Measurements from ENCODE around the gene GRB2.
"Not testable (repeated sequence)": the region's sequence is repeated elsewhere in the genome, so short reads cannot be mapped to it uniquely, and the experiment has no call there.

GRB2 gene

DNA sequence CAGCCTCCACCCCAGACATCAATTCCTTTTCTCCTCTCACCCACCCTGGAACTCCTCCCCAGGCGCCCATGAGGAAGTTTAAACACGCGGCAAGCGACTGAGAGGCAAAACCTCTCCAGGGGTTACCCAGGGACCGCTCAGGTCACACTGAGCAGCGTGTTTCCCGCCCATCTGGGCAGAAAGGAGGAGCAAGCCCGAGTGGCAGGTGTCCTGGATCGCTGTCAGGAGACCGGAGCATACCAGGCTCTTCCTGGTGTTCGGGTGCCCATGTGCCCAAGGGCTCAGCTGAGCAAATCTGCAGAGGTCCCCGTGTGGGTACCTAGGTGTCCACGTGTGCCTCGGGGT, 116.7 kb downstream of the GRB2 start:
- peak in 1 of 2 donors; percentile 14 for DNase-seq (ENCODE audit: extremely low read depth in 1 of 2, low read depth in 1 of 2)

DNA sequence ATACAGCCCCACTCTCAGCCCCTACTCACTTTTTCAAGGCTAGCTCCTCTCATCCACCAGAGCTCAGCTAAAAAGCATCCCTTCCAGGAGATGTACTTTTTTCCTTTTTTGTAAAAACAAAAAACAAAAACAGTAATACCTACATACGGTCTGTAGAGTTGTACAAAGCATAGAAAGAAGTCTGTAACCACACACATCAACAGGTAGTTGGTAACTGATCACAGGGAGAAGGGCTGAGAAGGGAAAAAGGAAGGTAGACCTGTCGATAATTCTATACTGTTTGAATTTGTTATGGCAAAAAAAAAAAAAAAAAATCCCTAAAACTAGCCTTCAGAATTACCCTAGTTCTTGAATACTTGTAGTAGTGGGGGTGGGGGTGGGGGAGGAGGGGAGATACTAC, 117.1 kb downstream of the GRB2 start:
- no peak for DNase-seq (ENCODE audit: extremely low read depth in 1 of 2, low read depth in 1 of 2)

DNA sequence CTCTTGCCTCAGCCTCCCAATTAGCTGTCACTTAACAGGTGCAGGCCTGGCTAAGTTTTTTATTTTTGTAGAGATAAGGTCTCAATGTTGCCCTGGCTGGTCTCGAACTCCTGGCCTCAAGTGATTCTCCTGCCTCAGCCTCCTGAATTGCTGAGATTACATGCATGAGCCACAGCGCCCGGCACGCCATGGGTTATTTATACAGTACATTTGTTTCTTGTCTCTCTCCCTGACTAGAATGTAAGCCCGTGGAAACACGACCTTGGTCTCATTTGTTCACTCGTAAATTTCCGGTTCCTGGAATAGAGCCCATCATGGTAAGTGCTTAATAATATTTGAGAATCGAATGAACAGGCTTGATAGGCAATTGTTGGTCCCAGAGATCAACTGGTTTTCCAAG, 118.3 kb downstream of the GRB2 start:
- DNase-seq (ENCODE audit: extremely low read depth in 1 of 2, low read depth in 1 of 2) = no peak

DNA sequence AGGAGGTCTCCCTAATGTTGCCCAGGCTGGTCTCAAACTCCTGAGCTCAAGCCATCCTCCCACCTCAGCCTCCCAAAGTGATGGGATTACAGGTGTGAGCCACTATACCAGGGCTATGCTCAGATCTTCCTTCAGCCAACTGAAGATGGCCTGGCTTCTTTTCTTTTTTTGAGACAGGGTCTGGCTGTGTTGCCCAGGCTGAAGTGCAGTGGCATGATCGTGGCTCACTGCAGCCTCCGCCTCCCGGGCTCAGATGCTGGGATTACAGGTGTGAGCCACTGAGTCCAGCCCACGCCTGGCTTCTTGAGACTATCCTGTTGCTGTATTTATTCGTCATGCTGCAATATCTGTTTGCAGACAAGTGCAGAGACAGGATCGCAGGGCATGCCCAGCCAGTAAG, 120.4 kb downstream of the GRB2 start:
- no peak for DNase-seq (ENCODE audit: extremely low read depth in 1 of 2, low read depth in 1 of 2)

DNA sequence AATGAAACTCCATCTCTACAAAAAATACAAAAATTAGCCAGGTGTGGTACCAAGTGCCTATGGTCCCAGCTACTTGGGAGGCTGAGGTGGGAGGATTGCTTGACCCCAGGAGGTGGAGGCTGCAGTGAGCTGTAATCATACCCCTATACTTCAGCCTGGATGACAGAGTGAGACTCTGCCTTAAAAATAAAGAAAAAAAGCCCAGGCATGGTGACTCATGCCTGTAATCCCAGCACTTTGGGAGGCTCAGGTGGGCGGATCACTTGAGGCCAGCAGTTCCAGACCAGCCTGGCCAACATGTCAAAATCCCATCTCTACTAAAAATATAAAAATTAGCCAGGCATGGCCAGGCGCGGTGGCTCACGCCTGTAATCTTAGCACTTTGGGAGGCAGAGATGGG, 125.3 kb downstream of the GRB2 start:
- not testable (repeated sequence) for DNase-seq (ENCODE audit: extremely low read depth in 1 of 2, low read depth in 1 of 2)

DNA sequence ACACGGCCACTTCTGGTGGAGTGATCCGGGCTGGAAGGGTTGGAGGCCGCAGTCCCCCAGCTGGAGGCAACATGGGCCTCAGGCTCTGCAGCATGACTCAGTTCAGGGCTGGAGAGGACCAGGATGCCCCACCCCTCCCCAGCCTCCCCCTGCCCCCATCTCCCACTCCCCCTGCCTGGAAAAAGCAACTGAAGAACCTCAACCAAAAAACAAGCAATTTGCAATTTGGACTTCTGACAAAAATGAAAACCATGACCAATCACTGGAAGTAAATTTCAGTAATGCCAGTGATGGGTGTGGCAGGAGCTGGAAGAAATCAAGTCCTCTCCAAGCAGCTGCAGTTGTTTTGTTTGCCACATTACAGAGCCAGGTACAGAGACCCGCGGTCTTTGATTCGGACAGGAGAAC, 127.8 kb downstream of the GRB2 start:
- no peak for DNase-seq (ENCODE audit: extremely low read depth in 1 of 2, low read depth in 1 of 2)

DNA sequence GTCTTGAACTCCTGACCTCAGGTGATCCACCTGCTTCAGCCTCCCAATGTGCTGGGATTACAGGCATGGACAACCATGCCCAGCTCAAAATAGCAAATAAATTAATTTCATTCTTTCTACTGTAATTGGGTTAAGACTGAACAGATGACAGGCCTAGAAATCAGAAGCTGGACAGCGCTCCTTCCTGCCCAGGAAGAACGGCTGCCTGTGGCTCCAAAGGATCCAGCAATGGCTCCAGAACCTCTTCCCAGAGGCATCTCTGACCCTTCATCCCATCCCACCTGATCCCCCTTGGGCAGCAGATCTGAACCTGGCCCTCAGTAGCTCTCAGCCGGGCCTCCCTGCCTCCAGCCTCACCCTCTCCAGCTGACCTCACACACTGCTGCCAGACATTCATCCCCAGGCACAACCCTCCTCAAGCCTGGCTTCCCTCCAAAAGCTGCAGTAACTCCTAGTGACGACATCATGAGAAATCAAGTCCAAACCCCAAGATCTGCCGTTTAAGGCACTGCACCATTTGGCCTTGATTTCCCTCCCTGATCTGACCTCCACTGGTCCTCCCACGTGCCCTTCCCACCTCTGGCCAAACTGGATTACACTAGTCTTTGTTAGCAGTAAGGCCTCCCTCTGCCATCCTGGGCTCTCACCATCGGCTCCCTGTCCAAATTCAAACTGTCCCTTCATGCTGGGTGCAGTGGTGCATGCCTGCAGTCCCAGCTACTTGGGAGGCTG, 131.3 kb downstream of the GRB2 start:
- DNase-seq (ENCODE audit: extremely low read depth in 1 of 2, low read depth in 1 of 2) = no peak

DNA sequence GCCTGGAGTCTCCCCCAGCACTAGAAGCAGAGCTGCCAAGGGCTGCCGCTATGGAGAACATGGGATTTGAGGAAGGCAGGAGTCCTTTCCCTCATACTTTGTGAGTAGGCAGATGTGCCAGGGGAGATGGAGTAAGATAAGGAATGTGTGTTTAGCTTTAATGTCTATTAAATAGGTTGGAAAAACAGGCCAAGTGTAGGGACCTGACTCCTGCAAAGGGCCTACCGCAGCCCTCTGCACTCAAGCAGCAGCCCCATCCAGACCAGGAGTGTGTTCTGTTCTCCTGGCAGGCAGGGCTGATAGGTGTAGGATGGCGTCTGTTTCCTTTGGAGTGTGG, 132.7 kb downstream of the GRB2 start:
- no peak for DNase-seq (ENCODE audit: extremely low read depth in 1 of 2, low read depth in 1 of 2)

DNA sequence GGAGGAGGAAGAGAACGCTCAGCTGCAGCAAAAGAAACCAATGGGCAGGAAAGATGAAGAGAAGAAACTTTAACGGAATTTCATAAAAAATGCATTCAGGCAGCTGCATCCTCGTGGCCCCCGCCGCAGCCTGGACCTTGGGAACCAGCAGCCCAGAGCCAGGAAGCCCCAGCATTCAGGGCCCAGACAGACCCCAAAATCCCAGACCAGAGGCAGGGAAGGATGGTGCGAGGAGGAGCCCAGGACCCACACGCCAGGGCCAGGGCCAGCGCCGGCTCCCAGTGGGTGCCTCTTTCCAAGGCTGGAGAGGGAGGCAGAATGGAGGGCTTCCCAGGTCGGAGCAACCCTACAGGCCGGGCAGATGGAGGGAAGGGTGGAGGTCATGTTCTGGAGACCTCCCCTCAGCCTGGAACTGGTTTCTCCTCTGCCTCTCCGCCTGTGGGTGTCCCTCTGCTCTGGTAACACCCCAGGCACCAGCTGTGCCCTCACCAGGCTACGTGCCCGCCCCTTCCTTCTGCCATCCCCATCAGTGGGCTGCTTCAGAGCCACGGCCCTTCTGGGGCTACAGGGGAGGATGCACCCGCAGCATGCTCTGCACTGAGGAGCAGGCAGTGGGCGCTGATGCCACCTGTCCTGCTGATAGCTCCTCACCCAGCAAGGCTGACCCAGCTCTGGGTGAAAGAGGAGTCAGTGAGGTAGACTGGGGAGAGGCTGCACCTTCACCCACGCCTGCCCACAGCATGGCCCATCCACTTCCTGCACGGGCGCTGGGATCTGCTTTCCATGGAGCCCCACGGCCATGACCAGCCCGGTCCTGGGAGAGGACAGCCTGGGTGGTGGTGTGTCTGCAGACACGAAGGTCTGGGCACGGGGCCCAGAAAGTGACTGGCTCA, 133.3 kb downstream of the GRB2 start:
- no peak for DNase-seq (ENCODE audit: extremely low read depth in 1 of 2, low read depth in 1 of 2)

DNA sequence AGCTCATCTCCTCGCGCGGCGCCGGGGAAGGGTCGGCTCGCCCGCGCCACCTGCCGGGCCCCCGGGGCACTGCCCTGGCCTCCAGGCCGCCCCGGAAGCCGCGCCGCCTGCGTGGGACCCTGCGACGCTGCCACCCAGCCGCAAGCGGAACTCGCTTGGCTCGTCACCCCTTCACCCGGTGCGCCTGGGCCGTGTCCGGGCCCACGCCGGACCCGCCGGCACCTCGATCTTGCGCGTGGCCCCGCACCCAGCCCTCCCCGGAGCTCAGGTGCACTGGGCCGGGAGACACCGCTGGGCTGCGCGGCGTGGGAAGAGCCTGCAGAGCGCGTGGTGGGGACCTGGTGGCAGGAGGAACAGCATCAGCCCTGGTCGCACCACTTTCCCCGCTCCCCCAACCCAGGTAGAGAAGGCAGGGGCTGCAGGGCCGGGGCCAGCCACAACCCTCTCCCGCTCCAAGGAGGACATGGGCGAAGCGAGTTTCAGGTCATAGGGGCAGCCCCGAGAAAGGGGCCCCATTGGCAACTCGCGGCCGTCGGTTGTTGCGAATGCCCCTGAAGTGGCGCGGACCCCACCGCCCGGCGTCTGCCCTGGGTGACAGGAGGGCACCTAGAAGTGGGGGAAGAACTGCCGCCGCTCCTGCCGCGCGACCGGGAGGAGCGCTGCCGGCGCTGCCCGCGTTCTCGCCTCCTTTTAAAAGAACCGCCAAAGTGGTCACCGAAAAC, 134.1 kb downstream of the GRB2 start:
- peak; percentile 66 to 84 for DNase-seq (ENCODE audit: extremely low read depth in 1 of 2, low read depth in 1 of 2)

DNA sequence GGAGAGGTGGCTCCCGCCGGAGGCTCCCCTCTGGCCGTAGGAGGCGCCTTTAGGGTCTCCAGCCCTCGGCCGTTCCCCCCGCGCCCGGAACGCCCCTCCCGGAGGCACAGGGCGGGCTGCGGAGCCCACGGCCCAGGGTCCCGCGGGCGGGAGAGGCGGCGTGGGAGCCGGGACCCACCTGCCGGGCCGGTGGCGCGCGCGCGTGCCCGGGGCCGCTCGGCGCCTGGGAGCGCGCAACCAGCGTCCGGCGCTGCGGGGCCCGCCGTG, 134.6 kb downstream of the GRB2 start, which contains the start of gene MIF4GD:
Gene MIF4GD (minus strand): TSS at position 266 of the 267 bp plus-strand sequence. CDS start 1,036 bp downstream, outside the sequence.
- DNase-seq (ENCODE audit: extremely low read depth in 1 of 2, low read depth in 1 of 2) = no peak

DNA sequence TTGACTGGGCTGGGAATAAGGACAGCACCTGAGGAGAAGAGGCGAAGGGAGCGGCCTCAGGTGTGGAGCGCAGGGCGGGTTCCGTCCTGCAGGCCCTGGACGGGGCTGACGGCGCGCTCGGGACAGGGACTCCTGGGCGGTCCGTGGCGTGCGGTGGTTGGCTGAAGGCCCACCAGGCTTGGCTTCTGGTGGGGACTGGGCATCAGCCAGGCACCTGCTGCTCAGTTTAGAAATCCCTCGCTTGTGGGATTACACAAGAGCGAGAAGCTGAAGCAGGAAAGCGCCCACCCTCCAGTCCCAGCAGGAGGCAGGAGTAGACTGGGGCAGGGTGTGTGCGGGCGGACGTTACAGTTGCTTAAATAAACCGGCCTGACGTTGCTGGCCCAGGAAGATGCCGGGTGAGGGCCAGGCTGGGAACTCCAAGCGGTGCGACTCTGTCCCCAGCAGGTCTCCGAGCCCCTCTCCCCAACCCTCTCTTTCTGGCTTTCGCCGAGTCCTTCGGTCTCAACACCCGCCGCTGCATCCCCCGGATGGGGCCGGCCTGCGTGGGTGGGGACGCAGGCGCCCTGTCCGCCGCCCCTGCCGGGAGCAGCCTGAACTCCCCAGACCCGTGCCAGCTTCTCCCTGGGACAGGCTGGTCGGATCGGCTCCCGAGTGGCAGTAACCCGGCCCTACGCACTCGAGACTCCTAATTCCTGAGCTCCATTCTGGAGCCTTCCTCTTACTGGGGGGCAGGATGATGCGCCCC, 135.1 kb downstream of the GRB2 start:
- DNase-seq (ENCODE audit: extremely low read depth in 1 of 2, low read depth in 1 of 2) = peak; percentile 50 to 59

DNA sequence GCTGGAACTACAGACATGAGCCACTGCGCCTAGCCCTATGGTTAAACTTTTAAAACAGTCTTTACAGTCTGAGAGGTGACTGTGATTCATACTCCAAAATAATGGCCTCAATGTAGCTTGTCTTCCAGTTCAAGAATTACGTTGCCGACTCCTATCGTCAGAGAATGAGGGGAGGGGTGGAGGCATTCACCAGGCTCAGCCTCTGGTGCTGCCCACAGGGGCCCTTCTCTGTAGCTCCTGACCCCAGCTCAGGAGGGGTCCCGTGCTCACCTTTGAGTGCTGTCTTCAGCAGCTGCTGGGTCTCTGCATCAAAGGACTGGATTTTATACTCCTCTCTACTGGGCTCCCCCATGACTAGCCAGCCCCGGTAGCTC, 135.6 kb downstream of the GRB2 start:
- DNase-seq (ENCODE audit: extremely low read depth in 1 of 2, low read depth in 1 of 2) = no peak

Data from stimulated activated CD8-positive, alpha-beta memory T cell treated with anti-CD3 and anti-CD28 coated beads, Interleukin-7, amount 100 ng/mL, for 48 hours (primary cell).